ENCODE results near the gene SLC35A5. TPM values are rescaled to one million over a fixed set of nuclear protein-coding genes. Genes with fewer than 3 reads are reported as not detected.
"Not testable (repeated sequence)": the region's sequence is repeated elsewhere in the genome, so short reads cannot be mapped to it uniquely, and the experiment has no call there.

SLC35A5 gene
- 10 to 100 TPM; 18.6 to 28.7 (median 22.8) TPM for total RNA-seq

- Histone ChIP-seq H3K27ac (replicated peaks in 1 of 4) (peak within 1 kb of the TSS; percentile 94 to 98 (median 94)), H3K9me3 (no peaks in the 10 kb centered on the region), H3K36me3 (peaks cover 0 to 33% (median 16%) of the 10 kb centered on the region in 4 donors), H3K4me3 (peak within 1 kb of the TSS; percentile 84 to 95 (median 90)), H3K27me3 (no peaks in the 10 kb centered on the region), H3K4me1 (peaks cover 22 to 44% (median 39%) of the 10 kb centered on the region in 4 donors)
- TF ChIP-seq POLR2AphosphoS5 (IDR thresholded peaks at IDR 0.05) (peak; percentile 90 to 97), CTCF (IDR thresholded peaks at IDR 0.05) (no peak), POLR2A (IDR thresholded peaks at IDR 0.05; ENCODE audit: low read depth) (peak; percentile 40)
- DNase-seq (ENCODE audit: extremely low spot score) = peak; percentile 100
- intact Hi-C loops (cut with DNase I) = loop anchor here (5.0 kb wide), 2 partner anchors 75 to 430 kb away; partner anchors contain the start of gene GTPBP8
- 0% methylated on average over 28 of the region's 58 CpGs for WGBS
Observed at GRCh38 chr3:112561734-112562529, at the start of gene SLC35A5, which contains the start of gene ATG3. TSS of gene SLC35A5 (plus strand) at chr3:112562045. CDS start at chr3:112563404, 1,359 bp downstream. TSS of gene ATG3 (minus strand) at chr3:112561962. CDS start at chr3:112561528, 434 bp downstream.

- Histone ChIP-seq H3K4me3 (no peak overlapping the region), H3K27ac (replicated peaks in 1 of 4) (no peak overlapping the region), H3K9me3 (no peaks in the 10 kb centered on the region), H3K27me3 (no peaks in the 10 kb centered on the region), H3K36me3 (no peaks in the 10 kb centered on the region), H3K4me1 (peaks cover 0 to 4% (median 0%) of the 10 kb centered on the region in 4 donors)
- intact Hi-C loops (cut with DNase I) = no loop called here
- TF ChIP-seq EP300 (IDR thresholded peaks at IDR 0.05) = no peak
- TF ChIP-seq CTCF (IDR thresholded peaks at IDR 0.05) = no peak
- no peak for TF ChIP-seq POLR2A (IDR thresholded peaks at IDR 0.05; ENCODE audit: low read depth)
- TF ChIP-seq POLR2AphosphoS5 (IDR thresholded peaks at IDR 0.05) = no peak
- DNase-seq (ENCODE audit: extremely low spot score) = no peak
Observed at GRCh38 chr3:112512320-112512719, 49.5 kb upstream of the SLC35A5 start.

- H3K9me3 ChIP-seq = no peaks in the 10 kb centered on the region
- H3K4me1 ChIP-seq = no peaks in the 10 kb centered on the region
- no peak for TF ChIP-seq CTCF (IDR thresholded peaks at IDR 0.05)
- no peaks in the 10 kb centered on the region for H3K27me3 ChIP-seq
- intact Hi-C loops (cut with DNase I) = no loop called here
- H3K4me3 ChIP-seq = no peak overlapping the region
- no peak for DNase-seq (ENCODE audit: extremely low spot score)
- 64% methylated on average over 2 of the region's 2 CpGs for WGBS
- H3K36me3 ChIP-seq = no peaks in the 10 kb centered on the region
- H3K27ac ChIP-seq (replicated peaks in 1 of 4) = no peak overlapping the region
Observed at GRCh38 chr3:112514527-112515128, 47.2 kb upstream of the SLC35A5 start.

- H3K4me1 ChIP-seq; H3K27ac ChIP-seq (replicated peaks in 1 of 4); H3K27me3 ChIP-seq; H3K36me3 ChIP-seq; H3K4me3 ChIP-seq; DNase-seq (ENCODE audit: extremely low spot score); H3K9me3 ChIP-seq: not testable (repeated sequence)
- intact Hi-C loops (cut with DNase I) = loop anchor here (1.0 kb wide), 1 partner anchor 192 kb away; no protein-coding TSS in a partner anchor
- WGBS = 58% methylated on average over 3 of the region's 3 CpGs
Observed at GRCh38 chr3:112518970-112519369, 42.9 kb upstream of the SLC35A5 start.

- DNase-seq (ENCODE audit: extremely low spot score) = no peak
- Histone ChIP-seq H3K27me3 (no peaks in the 10 kb centered on the region), H3K4me1 (no peaks in the 10 kb centered on the region), H3K27ac (replicated peaks in 1 of 4) (no peak overlapping the region), H3K9me3 (no peaks in the 10 kb centered on the region), H3K36me3 (peaks cover 0 to 6% (median 0%) of the 10 kb centered on the region in 4 donors), H3K4me3 (no peak overlapping the region)
- no peak for TF ChIP-seq POLR2AphosphoS5 (IDR thresholded peaks at IDR 0.05)
- TF ChIP-seq CTCF (IDR thresholded peaks at IDR 0.05) = peak; percentile 65 to 76 (median 74)
- intact Hi-C loops (cut with DNase I) = loop anchor here (1.0 kb wide), 1 partner anchor 192 kb away; no protein-coding TSS in a partner anchor
- WGBS = 88% methylated on average over 2 of the region's 2 CpGs
Observed at GRCh38 chr3:112519424-112520001, 42.3 kb upstream of the SLC35A5 start.

GRCh38 chr3:112524127-112524526 is 37.7 kb upstream of the SLC35A5 start:
- H3K4me3 ChIP-seq; DNase-seq (ENCODE audit: extremely low spot score); H3K27ac ChIP-seq (replicated peaks in 1 of 4); H3K4me1 ChIP-seq; intact Hi-C loops (cut with DNase I); H3K27me3 ChIP-seq; H3K9me3 ChIP-seq: not testable (repeated sequence)
- 94% methylated on average over 6 of the region's 6 CpGs for WGBS
- H3K36me3 ChIP-seq = peaks cover 6 to 48% (median 12%) of the 10 kb centered on the region in 4 donors

Measured in esophagus muscularis mucosa (tissue), 4 donors.